GM19043 (cell line): ENCODE data around the gene RNU1-2.
A peak's percentile ranks its signal among the peaks of the same experiment; 100 is the strongest.
"Not testable (repeated sequence)": the region's sequence is repeated elsewhere in the genome, so short reads cannot be mapped to it uniquely, and the experiment has no call there.

Experiments used
- ATAC-seq: cut with Tn5 transposase; IDR thresholded peaks from one replicate; pipeline ENCODE4 v1.9.1; 2021; ENCODE audit warnings: low read depth; ENCODE audit not compliant: unreplicated experiment

Gene RNU1-2

GRCh38 chr1:16886860-16887605, 8.7 kb upstream of the RNU1-2 start:
- no peak for ATAC-seq

GRCh38 chr1:16888860-16889816, 6.6 kb upstream of the RNU1-2 start:
- no peak for ATAC-seq

- ATAC-seq: not testable (repeated sequence)
Observed at GRCh38 chr1:16890539-16891021, 5.2 kb upstream of the RNU1-2 start.

- ATAC-seq: not testable (repeated sequence)
Observed at GRCh38 chr1:16891057-16891456, 4.7 kb upstream of the RNU1-2 start.

- not testable (repeated sequence) for ATAC-seq
Observed at GRCh38 chr1:16892978-16893525, 2.7 kb upstream of the RNU1-2 start.

GRCh38 chr1:16893796-16894195, 2.0 kb upstream of the RNU1-2 start:
- not testable (repeated sequence) for ATAC-seq

GRCh38 chr1:16894338-16894737, 1.4 kb upstream of the RNU1-2 start:
- not testable (repeated sequence) for ATAC-seq

- ATAC-seq: not testable (repeated sequence)
Observed at GRCh38 chr1:16895233-16895597, 565 bp upstream of the RNU1-2 start.

GRCh38 chr1:16896316-16897055, 706 bp downstream of the RNU1-2 start:
- not testable (repeated sequence) for ATAC-seq

GRCh38 chr1:16897653-16898052, 1.9 kb downstream of the RNU1-2 start:
- not testable (repeated sequence) for ATAC-seq

- not testable (repeated sequence) for ATAC-seq
Observed at GRCh38 chr1:16898298-16898697, 2.5 kb downstream of the RNU1-2 start.

- not testable (repeated sequence) for ATAC-seq
Observed at GRCh38 chr1:16899020-16899419, 3.2 kb downstream of the RNU1-2 start.

GRCh38 chr1:16900751-16901150, 5.0 kb downstream of the RNU1-2 start:
- ATAC-seq: no peak

- not testable (repeated sequence) for ATAC-seq
Observed at GRCh38 chr1:16901371-16901770, 5.6 kb downstream of the RNU1-2 start.

GRCh38 chr1:16903054-16903453, 7.3 kb downstream of the RNU1-2 start:
- no peak for ATAC-seq

- no peak for ATAC-seq
Observed at GRCh38 chr1:16903458-16903796, 7.6 kb downstream of the RNU1-2 start.

GRCh38 chr1:16904560-16905109, 8.9 kb downstream of the RNU1-2 start:
- ATAC-seq: peak; percentile 93

GRCh38 chr1:16905110-16905867, 9.5 kb downstream of the RNU1-2 start:
- peak; percentile 69 for ATAC-seq
